Stimulated activated CD4-positive, alpha-beta T cell treated with anti-CD3 and anti-CD28 coated beads, TNF-alpha, amount 100 ng/mL, for 1 hour (primary cell): Measurements from ENCODE around the gene TRIM33.
"Not testable (repeated sequence)": the region's sequence is repeated elsewhere in the genome, so short reads cannot be mapped to it uniquely, and the experiment has no call there.

Experiments
- DNase-seq, 3 donors: peaks; one replicate each; pipeline ENCODE4 v3.0.0-alpha.2; 2020; ENCODE audit warnings: low read depth in 3 of 3, low spot score in 1 of 3

TRIM33 gene

GRCh38 chr1:114510274-114511031 is 550 bp downstream of the TRIM33 start:
- DNase-seq: peak in 1 of 3 donors; percentile 22

- no peak for DNase-seq
These were observed 1.3 kb downstream of the TRIM33 start for GRCh38 chr1:114509596-114510273.

GRCh38 chr1:114508386-114508898 is 2.6 kb downstream of the TRIM33 start:
- DNase-seq: no peak

- no peak for DNase-seq
These were observed 3.5 kb downstream of the TRIM33 start for GRCh38 chr1:114507513-114507912.

GRCh38 chr1:114505148-114505561 is 5.8 kb downstream of the TRIM33 start:
- no peak for DNase-seq

- DNase-seq: no peak
These were observed 7.0 kb downstream of the TRIM33 start for GRCh38 chr1:114503916-114504422.

- DNase-seq: no peak
These were observed 8.9 kb downstream of the TRIM33 start for GRCh38 chr1:114502080-114502479.

- DNase-seq: no peak
These were observed 11.5 kb downstream of the TRIM33 start for GRCh38 chr1:114499478-114499877.

GRCh38 chr1:114496089-114496488 is 14.9 kb downstream of the TRIM33 start:
- no peak for DNase-seq

GRCh38 chr1:114495486-114495885 is 15.5 kb downstream of the TRIM33 start:
- DNase-seq: no peak

GRCh38 chr1:114492978-114493377 is 18.0 kb downstream of the TRIM33 start:
- DNase-seq: no peak

GRCh38 chr1:114490274-114490693 is 20.7 kb downstream of the TRIM33 start:
- no peak for DNase-seq

- DNase-seq: no peak
These were observed 22.3 kb downstream of the TRIM33 start for GRCh38 chr1:114488739-114489138.

- DNase-seq: no peak
These were observed 25.7 kb downstream of the TRIM33 start for GRCh38 chr1:114485286-114485685.

GRCh38 chr1:114482585-114482984 is 28.4 kb downstream of the TRIM33 start:
- DNase-seq: no peak

GRCh38 chr1:114479636-114480035 is 31.4 kb downstream of the TRIM33 start:
- not testable (repeated sequence) for DNase-seq

GRCh38 chr1:114479134-114479533 is 31.9 kb downstream of the TRIM33 start:
- DNase-seq: no peak

GRCh38 chr1:114473796-114474195 is 37.2 kb downstream of the TRIM33 start:
- no peak for DNase-seq

- DNase-seq: no peak
These were observed 38.6 kb downstream of the TRIM33 start for GRCh38 chr1:114472408-114472807.

- DNase-seq: no peak
These were observed 40.3 kb downstream of the TRIM33 start for GRCh38 chr1:114470681-114471080.

- no peak for DNase-seq
These were observed 42.1 kb downstream of the TRIM33 start for GRCh38 chr1:114468710-114469468.
